Calu3 (cell line): ENCODE data around the gene CSMD2. TPM values are rescaled to one million over a fixed set of nuclear protein-coding genes. Genes with fewer than 3 reads are reported as not detected.

Source experiments
- BruUV-seq: library from RNA; stranded (reverse); fragments of 400-500 nt; replicated peaks from 2 replicates; lab custom pipeline; 2021; lab: Mats Ljungman, UMichigan
- CTCF ChIA-PET: fragments of 300-600 bp; sonication (Branson Sonifier 250); formaldehyde crosslinking; loops from one replicate; lab custom pipeline; 2022; ENCODE audit warnings: antibody characterized with exemption; lab: Charles Lee
- DNase-seq: peaks from one replicate; pipeline ENCODE4 v3.0.0; 2022
- H3K27ac Mint-ChIP-seq: one replicate; pipeline ENCODE4 v1.8.0; 2022; ENCODE audit warnings: mixed read lengths; ENCODE audit not compliant: unreplicated experiment
- H3K27me3 Mint-ChIP-seq: one replicate; pipeline ENCODE4 v1.8.0; 2022; ENCODE audit warnings: mixed read lengths; ENCODE audit not compliant: unreplicated experiment
- H3K36me3 Mint-ChIP-seq: one replicate; pipeline ENCODE4 v1.8.0; 2022; ENCODE audit warnings: mild to moderate bottlenecking, moderate library complexity, mixed read lengths; ENCODE audit not compliant: insufficient read depth, unreplicated experiment
- H3K4me1 Mint-ChIP-seq: one replicate; pipeline ENCODE4 v1.8.0; 2022; ENCODE audit warnings: mild to moderate bottlenecking, low read depth, mixed read lengths; ENCODE audit not compliant: unreplicated experiment
- H3K4me3 Mint-ChIP-seq: one replicate; pipeline ENCODE4 v1.8.0; 2022; ENCODE audit warnings: mild to moderate bottlenecking, low read depth, moderate library complexity, mixed read lengths; ENCODE audit not compliant: unreplicated experiment
- H3K9me3 Mint-ChIP-seq: one replicate; pipeline ENCODE4 v1.8.0; 2022; ENCODE audit warnings: low read depth, mixed read lengths; ENCODE audit not compliant: unreplicated experiment
- CTCF ChIP-seq: fragments of 200-600 bp; IDR thresholded peaks from one replicate; pipeline ENCODE4 v1.8.0; 2022; ENCODE audit warnings: antibody characterized with exemption; ENCODE audit not compliant: unreplicated experiment
- intact Hi-C: fragments of 100-400 bp; cut with micrococcal nuclease; formaldehyde crosslinking; loops from one replicate; pipeline ENCODE4 v1.10.0; 2022; ENCODE audit not compliant: unreplicated experiment
- total RNA-seq: library from RNA; stranded (reverse); gene quantifications from 2 replicates; pipeline ENCODE4 v1.2.3, GENCODE V29; 2022

The CSMD2 gene
- total RNA-seq, 1 experiment from 2014 or later: not detected

- H3K36me3 Mint-ChIP-seq: no peaks in the 10 kb centered on the region
- H3K9me3 Mint-ChIP-seq: no peaks in the 10 kb centered on the region
- CTCF ChIA-PET: no interaction called here
- intact Hi-C loops: no loop called here
- TF ChIP-seq CTCF: no peak
- H3K27me3 Mint-ChIP-seq: peaks cover 36% of the 10 kb centered on the region
- H3K4me3 Mint-ChIP-seq: no peak overlapping the region
- no TSS peak for BruUV-seq
- H3K27ac Mint-ChIP-seq: no peak overlapping the region
- no peaks in the 10 kb centered on the region for H3K4me1 Mint-ChIP-seq
- DNase-seq: no peak
Observed at GRCh38 chr1:33784876-33785275, 380.2 kb downstream of the CSMD2 start.

- Mint-ChIP-seq H3K27me3 (peaks cover 54% of the 10 kb centered on the region), H3K36me3 (no peaks in the 10 kb centered on the region), H3K4me3 (no peak overlapping the region), H3K27ac (no peak overlapping the region), H3K9me3 (peaks cover 3% of the 10 kb centered on the region), H3K4me1 (no peaks in the 10 kb centered on the region)
- CTCF ChIA-PET: no interaction called here
- TF ChIP-seq CTCF: no peak
- BruUV-seq: no TSS peak
- DNase-seq: no peak
- intact Hi-C loops: no loop called here
Observed at GRCh38 chr1:33782776-33783175, 382.3 kb downstream of the CSMD2 start.

GRCh38 chr1:33781652-33782051, 383.4 kb downstream of the CSMD2 start:
- Mint-ChIP-seq H3K4me3 (no peak overlapping the region), H3K27ac (no peak overlapping the region), H3K9me3 (peaks cover 3% of the 10 kb centered on the region), H3K4me1 (no peaks in the 10 kb centered on the region), H3K27me3 (peaks cover 54% of the 10 kb centered on the region), H3K36me3 (no peaks in the 10 kb centered on the region)
- no TSS peak for BruUV-seq
- intact Hi-C loops: no loop called here
- DNase-seq: no peak
- no peak for TF ChIP-seq CTCF
- CTCF ChIA-PET: no interaction called here

- Mint-ChIP-seq H3K9me3 (peaks cover 3% of the 10 kb centered on the region), H3K36me3 (no peaks in the 10 kb centered on the region), H3K4me3 (no peak overlapping the region), H3K27me3 (peaks cover 42% of the 10 kb centered on the region), H3K27ac (no peak overlapping the region), H3K4me1 (no peaks in the 10 kb centered on the region)
- no peak for TF ChIP-seq CTCF
- CTCF ChIA-PET: no interaction called here
- intact Hi-C loops: no loop called here
- DNase-seq: no peak
- no TSS peak for BruUV-seq
Observed at GRCh38 chr1:33777337-33777736, 387.7 kb downstream of the CSMD2 start.
